ENCODE measurements around the gene DLG1.

DNA sequence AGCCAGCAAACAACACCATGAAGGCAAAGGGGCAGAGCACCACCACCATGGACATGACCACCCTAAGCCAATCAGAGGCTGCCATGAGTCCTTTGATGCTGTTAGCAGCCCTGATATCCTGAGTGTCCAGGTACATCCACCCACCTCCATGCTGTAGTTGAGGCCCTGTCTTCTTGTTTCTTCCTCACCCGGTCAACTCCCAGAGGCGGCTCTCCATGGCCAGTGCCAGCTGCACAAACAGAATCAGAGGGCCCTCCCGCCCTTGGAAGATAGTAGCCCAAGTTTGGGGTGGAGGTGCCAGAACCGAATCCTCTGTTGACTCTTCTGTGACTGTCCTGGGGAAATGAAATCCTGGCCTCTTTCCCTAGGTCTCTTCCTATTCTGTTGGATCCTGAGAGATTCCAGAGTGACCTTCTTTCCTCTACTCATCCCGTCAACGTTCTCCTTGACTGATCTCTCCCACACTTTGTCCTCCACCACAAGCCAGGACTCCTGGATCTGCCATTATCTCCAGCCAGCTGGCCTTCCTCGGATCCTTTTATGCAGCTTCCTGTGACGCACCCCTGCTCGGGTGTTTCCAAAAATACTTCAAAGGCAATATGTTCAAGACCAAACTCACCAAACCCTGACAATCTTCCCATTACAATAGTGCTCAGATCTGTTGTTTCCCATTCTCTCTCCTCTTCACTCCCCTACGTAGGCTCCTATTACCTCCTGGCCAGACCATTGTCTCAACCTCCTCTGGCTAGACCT is 45.4 kb upstream of the DLG1 start:
- TF ChIP-seq YY1 (IDR thresholded peaks at IDR 0.05; ENCODE audit: borderline replicate concordance in 1 of 3, control insufficient read depth in 1 of 3, extremely low read depth in 1 of 3, insufficient read depth in 3 of 3, insufficient read length in 1 of 3, insufficient replicate concordance in 2 of 3, low read depth in 1 of 3, low read length in 2 of 3) (no peak), ADNP (tag; IDR thresholded peaks at IDR 0.05) (no peak), KDM5B (IDR thresholded peaks at IDR 0.05; ENCODE audit: insufficient replicate concordance, low read depth, low read length) (no peak), E2F1 (CRISPR knock-in tag; IDR thresholded peaks at IDR 0.05) (no peak), GABPA (tag; conservative IDR thresholded peaks at IDR 0.05; ENCODE audit: low read depth) (no peak), CBX8 (IDR thresholded peaks at IDR 0.05; ENCODE audit: borderline replicate concordance, extremely low read depth, low read depth, low read length, poor library complexity, severe bottlenecking) (no peak), EGR1 (conservative IDR thresholded peaks at IDR 0.05) (no peak)
- TF ChIP-seq, protein P1, sequence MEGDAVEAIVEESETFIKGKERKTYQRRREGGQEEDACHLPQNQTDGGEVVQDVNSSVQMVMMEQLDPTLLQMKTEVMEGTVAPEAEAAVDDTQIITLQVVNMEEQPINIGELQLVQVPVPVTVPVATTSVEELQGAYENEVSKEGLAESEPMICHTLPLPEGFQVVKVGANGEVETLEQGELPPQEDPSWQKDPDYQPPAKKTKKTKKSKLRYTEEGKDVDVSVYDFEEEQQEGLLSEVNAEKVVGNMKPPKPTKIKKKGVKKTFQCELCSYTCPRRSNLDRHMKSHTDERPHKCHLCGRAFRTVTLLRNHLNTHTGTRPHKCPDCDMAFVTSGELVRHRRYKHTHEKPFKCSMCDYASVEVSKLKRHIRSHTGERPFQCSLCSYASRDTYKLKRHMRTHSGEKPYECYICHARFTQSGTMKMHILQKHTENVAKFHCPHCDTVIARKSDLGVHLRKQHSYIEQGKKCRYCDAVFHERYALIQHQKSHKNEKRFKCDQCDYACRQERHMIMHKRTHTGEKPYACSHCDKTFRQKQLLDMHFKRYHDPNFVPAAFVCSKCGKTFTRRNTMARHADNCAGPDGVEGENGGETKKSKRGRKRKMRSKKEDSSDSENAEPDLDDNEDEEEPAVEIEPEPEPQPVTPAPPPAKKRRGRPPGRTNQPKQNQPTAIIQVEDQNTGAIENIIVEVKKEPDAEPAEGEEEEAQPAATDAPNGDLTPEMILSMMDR (IDR thresholded peaks at IDR 0.05 in 2 of 3, conservative IDR thresholded peaks at IDR 0.05 in 1 of 3; ENCODE audit: insufficient read depth in 2 of 3, low read depth in 1 of 3, low read length in 3 of 3): no peak
- TF ChIP-seq, protein P2, sequence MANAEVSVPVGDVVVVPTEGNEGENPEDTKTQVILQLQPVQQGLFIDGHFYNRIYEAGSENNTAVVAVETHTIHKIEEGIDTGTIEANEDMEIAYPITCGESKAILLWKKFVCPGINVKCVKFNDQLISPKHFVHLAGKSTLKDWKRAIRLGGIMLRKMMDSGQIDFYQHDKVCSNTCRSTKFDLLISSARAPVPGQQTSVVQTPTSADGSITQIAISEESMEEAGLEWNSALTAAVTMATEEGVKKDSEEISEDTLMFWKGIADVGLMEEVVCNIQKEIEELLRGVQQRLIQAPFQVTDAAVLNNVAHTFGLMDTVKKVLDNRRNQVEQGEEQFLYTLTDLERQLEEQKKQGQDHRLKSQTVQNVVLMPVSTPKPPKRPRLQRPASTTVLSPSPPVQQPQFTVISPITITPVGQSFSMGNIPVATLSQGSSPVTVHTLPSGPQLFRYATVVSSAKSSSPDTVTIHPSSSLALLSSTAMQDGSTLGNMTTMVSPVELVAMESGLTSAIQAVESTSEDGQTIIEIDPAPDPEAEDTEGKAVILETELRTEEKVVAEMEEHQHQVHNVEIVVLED (CRISPR knock-in tag; IDR thresholded peaks at IDR 0.05): no peak
